MCF 10A (cell line): ENCODE data around the gene GORASP2. TPM values are rescaled to one million over a fixed set of nuclear protein-coding genes. Genes with fewer than 3 reads are reported as not detected.

Experiments used
- BruUV-seq: library from RNA; stranded (reverse); fragments of 400-500 nt; replicated peaks from 2 replicates; lab custom pipeline; 2021; lab: Mats Ljungman, UMichigan
- CTCF ChIA-PET: fragments of 300-600 bp; sonication (Branson Sonifier 250); formaldehyde crosslinking; extraction: SDS; loops from one replicate; lab custom pipeline; 2021; ENCODE audit warnings: antibody characterized with exemption, inconsistent platforms; lab: Yijun Ruan, JAX
- POLR2A ChIA-PET: fragments of 300-600, 350-650 bp; sonication (Branson Sonifier 250); formaldehyde crosslinking; extraction: SDS; loops from one replicate; lab custom pipeline; 2020; ENCODE audit warnings: antibody characterized with exemption, inconsistent platforms; lab: Yijun Ruan, JAX
- DNase-seq: peaks from one replicate; pipeline ENCODE4 v3.0.0-alpha.2; 2018; ENCODE audit not compliant: unreplicated experiment
- H3K27ac Mint-ChIP-seq: one replicate; pipeline ENCODE4 v1.8.0; 2022; ENCODE audit warnings: mild to moderate bottlenecking, low read depth, mixed read lengths; ENCODE audit not compliant: unreplicated experiment
- H3K27me3 Mint-ChIP-seq: one replicate; pipeline ENCODE4 v1.8.0; 2022; ENCODE audit warnings: mixed read lengths; ENCODE audit not compliant: insufficient read depth, unreplicated experiment
- H3K36me3 Mint-ChIP-seq: one replicate; pipeline ENCODE4 v1.8.0; 2022; ENCODE audit warnings: mild to moderate bottlenecking, moderate library complexity, mixed read lengths; ENCODE audit not compliant: insufficient read depth, unreplicated experiment
- H3K4me1 Mint-ChIP-seq: one replicate; pipeline ENCODE4 v1.8.0; 2022; ENCODE audit warnings: mixed read lengths; ENCODE audit not compliant: insufficient read depth, unreplicated experiment
- H3K4me3 Mint-ChIP-seq: one replicate; pipeline ENCODE4 v1.8.0; 2022; ENCODE audit warnings: mild to moderate bottlenecking, moderate library complexity, mixed read lengths; ENCODE audit not compliant: unreplicated experiment
- H3K9me3 Mint-ChIP-seq: one replicate; pipeline ENCODE4 v1.8.0; 2022; ENCODE audit warnings: mixed read lengths; ENCODE audit not compliant: unreplicated experiment
- CTCF ChIP-seq: fragments of 200-600 bp; IDR thresholded peaks from one replicate; pipeline ENCODE4 v1.8.0; 2022; ENCODE audit warnings: antibody characterized with exemption, mild to moderate bottlenecking; ENCODE audit not compliant: unreplicated experiment
- intact Hi-C: fragments of 100-400 bp; cut with micrococcal nuclease; formaldehyde crosslinking; loops from 2 replicates; pipeline ENCODE4 v1.14.1; 2022
- total RNA-seq: library from RNA; stranded (reverse); gene quantifications from 2 replicates; pipeline ENCODE4 v1.2.3, GENCODE V29; 2022

GORASP2 gene
- total RNA-seq, 1 experiment from 2014 or later, result 140 TPM

- ChIA-PET POLR2A (interaction anchor here (0.6 kb wide), 2 partner anchors 12 to 74 kb away, joined by 3 read pairs; no protein-coding TSS in a partner anchor), CTCF (interaction anchor here (0.6 to 0.8 kb wide), 3 partner anchors 343 to 1347 kb away, joined by 3 to 4 read pairs (median 3); no protein-coding TSS in a partner anchor)
- Mint-ChIP-seq H3K36me3 (peaks cover 71% of the 10 kb centered on the region), H3K4me1 (no peaks in the 10 kb centered on the region), H3K27me3 (no peaks in the 10 kb centered on the region), H3K9me3 (no peaks in the 10 kb centered on the region), H3K4me3 (no peak overlapping the region), H3K27ac (no peak overlapping the region)
- intact Hi-C loops, result no loop called here
- DNase-seq, result no peak
- TF ChIP-seq CTCF, result no peak
- BruUV-seq, result no TSS peak
Measured at GRCh38 chr2:171004363-171004762, 75.3 kb downstream of the GORASP2 start.

- no peak for TF ChIP-seq CTCF
- intact Hi-C loops, result no loop called here
- Mint-ChIP-seq H3K9me3 (no peaks in the 10 kb centered on the region), H3K4me1 (no peaks in the 10 kb centered on the region), H3K27ac (no peak overlapping the region), H3K27me3 (no peaks in the 10 kb centered on the region), H3K4me3 (no peak overlapping the region), H3K36me3 (peaks cover 76% of the 10 kb centered on the region)
- no TSS peak for BruUV-seq
- CTCF ChIA-PET, result interaction anchor here (0.6 to 0.8 kb wide), 2 partner anchors 342 to 459 kb away, joined by 3 to 4 read pairs; no protein-coding TSS in a partner anchor
- no peak for DNase-seq
- POLR2A ChIA-PET, result no interaction called here
Measured at GRCh38 chr2:171004833-171005232, 75.8 kb downstream of the GORASP2 start.

- no peak overlapping the region for H3K27ac Mint-ChIP-seq
- CTCF ChIA-PET, result interaction anchor here (0.5 kb wide), 1 partner anchor 62 kb away, joined by 3 read pairs; no protein-coding TSS in a partner anchor
- intact Hi-C loops, result no loop called here
- H3K27me3 Mint-ChIP-seq, result no peaks in the 10 kb centered on the region
- no peak overlapping the region for H3K4me3 Mint-ChIP-seq
- no peaks in the 10 kb centered on the region for H3K4me1 Mint-ChIP-seq
- POLR2A ChIA-PET, result interaction anchor here (0.6 to 0.8 kb wide), 3 partner anchors 9 to 843 kb away, joined by 3 to 4 read pairs (median 3); no protein-coding TSS in a partner anchor
- no peak for TF ChIP-seq CTCF
- peaks cover 74% of the 10 kb centered on the region for H3K36me3 Mint-ChIP-seq
- no peak for DNase-seq
- BruUV-seq, result no TSS peak
- no peaks in the 10 kb centered on the region for H3K9me3 Mint-ChIP-seq
Measured at GRCh38 chr2:171008550-171009205, 79.6 kb downstream of the GORASP2 start.

- Mint-ChIP-seq H3K36me3 (peaks cover 74% of the 10 kb centered on the region), H3K9me3 (no peaks in the 10 kb centered on the region), H3K27me3 (no peaks in the 10 kb centered on the region), H3K4me1 (no peaks in the 10 kb centered on the region), H3K27ac (no peak overlapping the region), H3K4me3 (no peak overlapping the region)
- no TSS peak for BruUV-seq
- intact Hi-C loops, result no loop called here
- CTCF ChIA-PET, result interaction anchor here (0.7 to 0.9 kb wide), 2 partner anchors 106 to 150 kb away, joined by 3 read pairs; no protein-coding TSS in a partner anchor
- DNase-seq, result no peak
- POLR2A ChIA-PET, result interaction anchor here (0.6 to 1.0 kb wide), 3 partner anchors 148 to 844 kb away, joined by 3 read pairs; no protein-coding TSS in a partner anchor
- no peak for TF ChIP-seq CTCF
Measured at GRCh38 chr2:171009386-171009785, 80.3 kb downstream of the GORASP2 start.
